ENCODE measurements around the gene OSM. TPM values are rescaled to one million over a fixed set of nuclear protein-coding genes. Genes with fewer than 3 reads are reported as not detected.

The OSM gene
- total RNA-seq, 1 donor from 2014 or later: 1.7 TPM

GRCh38 chr22:30233582-30233981 is 33.1 kb downstream of the OSM start:
- Mint-ChIP-seq H3K9me3 (no peaks in the 10 kb centered on the region), H3K27me3 (peaks cover 9% of the 10 kb centered on the region), H3K27ac (no peak overlapping the region), H3K4me1 (no peaks in the 10 kb centered on the region), H3K36me3 (ENCODE audit: low read depth) (no peaks in the 10 kb centered on the region), H3K4me3 (no peak overlapping the region)
- DNase-seq: no peak
- intact Hi-C loops (cut with micrococcal nuclease): no loop called here
- ChIA-PET CTCF (no interaction called here), POLR2A (no interaction called here)
- no peak for ATAC-seq (ENCODE audit: low read depth)
- no peak for TF ChIP-seq CTCF (IDR thresholded peaks at IDR 0.05)

- Mint-ChIP-seq H3K27ac (no peak overlapping the region), H3K9me3 (no peaks in the 10 kb centered on the region), H3K27me3 (peaks cover 12% of the 10 kb centered on the region), H3K4me3 (no peak overlapping the region), H3K4me1 (no peaks in the 10 kb centered on the region), H3K36me3 (ENCODE audit: low read depth) (no peaks in the 10 kb centered on the region)
- ChIA-PET POLR2A (no interaction called here), CTCF (no interaction called here)
- no peak for DNase-seq
- no peak for TF ChIP-seq CTCF (IDR thresholded peaks at IDR 0.05)
- ATAC-seq (ENCODE audit: low read depth): no peak
- intact Hi-C loops (cut with micrococcal nuclease): no loop called here
Observed at GRCh38 chr22:30232716-30233218, 33.9 kb downstream of the OSM start.

- DNase-seq (no peak), ATAC-seq (ENCODE audit: low read depth) (no peak)
- peaks cover 12% of the 10 kb centered on the region for H3K27me3 Mint-ChIP-seq
- H3K4me3 Mint-ChIP-seq: no peak overlapping the region
- H3K27ac Mint-ChIP-seq: no peak overlapping the region
- POLR2A ChIA-PET: no interaction called here
- TF ChIP-seq CTCF (IDR thresholded peaks at IDR 0.05): no peak
- H3K9me3 Mint-ChIP-seq: no peaks in the 10 kb centered on the region
- no peaks in the 10 kb centered on the region for H3K36me3 Mint-ChIP-seq (ENCODE audit: low read depth)
- intact Hi-C loops (cut with micrococcal nuclease): no loop called here
- CTCF ChIA-PET: no interaction called here
- H3K4me1 Mint-ChIP-seq: no peaks in the 10 kb centered on the region
Observed at GRCh38 chr22:30230787-30231461, 35.7 kb downstream of the OSM start.

GRCh38 chr22:30230330-30230729 is 36.3 kb downstream of the OSM start:
- no peak for ATAC-seq (ENCODE audit: low read depth)
- DNase-seq: no peak
- H3K27me3 Mint-ChIP-seq: peaks cover 12% of the 10 kb centered on the region
- no peaks in the 10 kb centered on the region for H3K4me1 Mint-ChIP-seq
- TF ChIP-seq CTCF (IDR thresholded peaks at IDR 0.05): no peak
- H3K9me3 Mint-ChIP-seq: no peaks in the 10 kb centered on the region
- intact Hi-C loops (cut with micrococcal nuclease): no loop called here
- ChIA-PET POLR2A (no interaction called here), CTCF (no interaction called here)
- H3K36me3 Mint-ChIP-seq (ENCODE audit: low read depth): no peaks in the 10 kb centered on the region
- no peak overlapping the region for H3K27ac Mint-ChIP-seq
- no peak overlapping the region for H3K4me3 Mint-ChIP-seq

- no peaks in the 10 kb centered on the region for H3K36me3 Mint-ChIP-seq (ENCODE audit: low read depth)
- CTCF ChIA-PET: no interaction called here
- intact Hi-C loops (cut with micrococcal nuclease): no loop called here
- H3K4me1 Mint-ChIP-seq: no peaks in the 10 kb centered on the region
- DNase-seq (no peak), ATAC-seq (ENCODE audit: low read depth) (no peak)
- H3K9me3 Mint-ChIP-seq: no peaks in the 10 kb centered on the region
- no peak overlapping the region for H3K4me3 Mint-ChIP-seq
- H3K27me3 Mint-ChIP-seq: peaks cover 13% of the 10 kb centered on the region
- TF ChIP-seq CTCF (IDR thresholded peaks at IDR 0.05): no peak
- H3K27ac Mint-ChIP-seq: no peak overlapping the region
- POLR2A ChIA-PET: no interaction called here
Observed at GRCh38 chr22:30228509-30229359, 37.9 kb downstream of the OSM start.
